Left cardiac atrium (tissue), 4 donors: ENCODE results near the gene FAIM2. TPM values are rescaled to one million over a fixed set of nuclear protein-coding genes. Genes with fewer than 3 reads are reported as not detected.
"Not testable (repeated sequence)": the region's sequence is repeated elsewhere in the genome, so short reads cannot be mapped to it uniquely, and the experiment has no call there.

Experiments used
- ATAC-seq, 2 donors: fragments of 200-7000 bp; cut with Tn5 transposase; one replicate each; pipeline ENCODE4 v1.9.1; 2020; ENCODE audit warnings: mild to moderate bottlenecking in 2 of 2, moderate library complexity in 2 of 2
- DNase-seq: peaks from one replicate; pipeline ENCODE4 v3.0.0-alpha.2; 2020
- intact Hi-C, 2 donors: fragments of 100-400 bp; cut with DNase I; formaldehyde crosslinking; loops; one replicate each; pipeline versions ENCODE4 v1.14.1 to v1.15.1; 2022 to 2023
- total RNA-seq, 2 donors: library from RNA; stranded (reverse); fragmentation: NEBNext Ultra II Directional; extraction: Animal tissue kit (Norgen Biotek cat#: 25700); gene quantifications; one replicate each; pipeline ENCODE4 v1.2.1, GENCODE V29; 2021
- donor health status: DM: no; HTN: yes; CAD: no.
- donor health status: DM: no; HTN: yes; CAD: no; lungs with severe emphysema.
- donor health status: DM: yes; HTN: yes; CAD: no.
- donor health status: Dilated cardiomyopathy.

Gene FAIM2
- total RNA-seq, 2 donors from 2014 or later: 6.4 to 25.9 TPM

DNA sequence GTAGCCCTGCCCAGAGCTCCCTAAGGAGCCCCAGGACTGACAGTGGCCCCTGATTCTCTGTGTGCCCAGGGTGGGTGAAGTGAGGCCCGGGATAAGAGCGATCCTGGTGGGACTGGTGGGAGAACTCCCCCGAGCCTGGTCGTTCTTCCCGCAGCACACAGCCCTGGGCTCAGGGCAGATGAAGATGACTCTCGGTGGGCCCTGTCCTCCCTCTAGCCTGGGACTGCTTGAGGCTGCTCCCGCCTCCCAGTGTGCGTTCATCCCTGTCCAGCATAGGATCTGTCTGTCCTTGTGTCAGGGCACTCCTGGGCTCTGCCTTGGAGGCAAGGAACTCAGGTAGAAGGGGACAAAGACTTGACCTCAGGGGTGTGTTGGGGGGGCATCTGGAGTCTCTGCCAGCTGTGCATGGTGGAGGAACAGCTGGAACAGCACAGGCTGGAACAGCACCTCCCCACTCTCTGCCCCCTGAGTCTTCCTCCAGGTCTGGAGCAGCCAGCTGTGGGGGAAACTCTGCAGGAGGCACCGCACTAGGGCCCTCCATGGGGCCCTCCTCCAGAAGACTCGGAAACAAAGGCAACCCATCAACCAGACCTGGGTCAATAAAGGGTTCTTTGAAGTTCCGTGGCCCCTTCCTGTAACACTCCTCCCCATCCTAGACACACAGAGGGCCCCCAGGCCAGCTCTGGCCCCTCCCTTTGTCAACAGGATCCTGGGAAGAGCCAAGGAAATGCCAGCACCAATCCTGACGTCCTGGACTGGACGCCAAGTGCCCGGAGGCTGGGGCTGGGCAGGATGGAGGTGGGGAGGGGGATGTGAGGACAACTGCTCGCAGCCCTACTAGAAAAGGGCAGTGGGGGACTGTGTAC lies 15.9 kb downstream of the FAIM2 start:
- intact Hi-C loops: no loop called here
- no peak for DNase-seq
- ATAC-seq: no peak

DNA sequence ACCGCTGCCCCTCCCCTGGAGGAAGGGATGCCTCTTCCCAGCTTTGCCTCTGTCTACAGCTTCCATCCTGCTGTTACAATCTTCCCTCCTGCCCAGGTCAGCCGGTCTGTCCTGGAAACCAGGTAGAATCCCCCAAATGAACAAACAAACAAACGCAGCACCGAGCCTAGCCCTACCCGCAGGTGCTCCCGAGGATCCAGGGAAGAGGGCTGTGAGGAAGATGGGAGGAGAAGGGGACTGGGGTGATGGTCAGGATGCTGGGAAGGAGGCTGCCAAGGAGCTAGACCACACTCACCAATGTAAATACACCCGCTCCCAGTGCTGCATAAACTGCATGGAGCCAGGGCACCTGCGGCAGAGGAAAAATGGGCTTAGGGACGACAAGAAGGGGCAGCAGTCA lies 16.6 kb downstream of the FAIM2 start:
- DNase-seq: peak; percentile 8
- no peak for ATAC-seq
- intact Hi-C loops: no loop called here

DNA sequence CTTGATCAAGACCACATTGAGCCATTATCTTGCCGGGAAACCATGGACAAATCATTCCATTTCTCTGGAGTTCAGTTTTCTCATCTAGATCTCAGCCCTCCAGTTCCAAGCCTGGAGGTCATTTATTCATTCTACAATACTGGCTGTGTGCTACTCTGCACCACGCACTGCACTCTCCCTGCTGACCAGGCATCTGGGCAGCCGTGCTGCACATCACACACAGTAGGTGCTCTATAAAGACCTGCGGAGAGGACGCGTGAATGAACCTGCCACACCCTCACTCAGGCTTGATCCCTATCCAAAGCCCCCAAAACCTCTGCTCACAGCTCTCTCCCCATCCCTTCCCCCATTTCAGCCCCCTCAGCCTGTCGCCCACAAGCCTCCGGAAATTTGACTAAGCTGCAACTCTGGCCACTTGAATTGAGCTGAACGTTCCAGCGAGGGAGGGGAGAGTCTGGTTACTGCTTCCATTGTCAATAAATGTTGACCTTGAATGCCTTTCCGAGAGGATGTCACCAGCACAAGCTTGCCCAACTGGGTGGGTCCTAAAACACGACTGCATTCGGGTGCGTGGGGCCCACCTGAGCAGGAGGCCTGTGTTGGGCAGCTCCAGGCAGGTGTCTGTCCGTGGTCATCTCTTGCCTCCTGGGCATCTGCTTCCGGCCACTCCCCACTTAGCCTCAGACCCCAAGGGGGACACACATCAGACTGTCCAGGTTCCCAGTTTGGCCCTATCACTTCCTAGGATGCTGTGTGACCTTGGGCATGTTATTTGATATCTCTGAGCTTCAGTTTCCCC lies 17.8 kb downstream of the FAIM2 start:
- ATAC-seq (no peak), DNase-seq (peak; percentile 4)
- intact Hi-C loops: no loop called here

DNA sequence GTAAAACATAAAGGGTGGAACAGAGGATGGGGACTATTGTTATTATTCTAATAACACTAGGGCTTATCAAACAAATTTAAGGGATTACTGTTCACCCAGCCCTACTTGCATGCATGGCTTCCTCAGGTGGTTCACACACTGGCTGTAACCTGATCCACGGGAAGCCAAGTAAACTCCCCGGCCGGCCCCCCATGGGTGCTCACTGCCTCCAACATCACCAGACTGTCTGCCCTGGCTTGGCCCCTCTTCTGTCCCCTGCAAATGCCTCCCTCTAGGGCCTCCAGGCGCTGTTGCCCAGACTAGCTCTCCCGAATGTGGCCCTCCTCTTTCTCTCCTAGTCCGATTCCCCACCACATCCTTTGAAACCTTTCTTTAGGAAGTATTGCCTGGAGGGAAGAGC lies 18.6 kb downstream of the FAIM2 start:
- intact Hi-C loops: no loop called here
- ATAC-seq (no peak), DNase-seq (no peak)

DNA sequence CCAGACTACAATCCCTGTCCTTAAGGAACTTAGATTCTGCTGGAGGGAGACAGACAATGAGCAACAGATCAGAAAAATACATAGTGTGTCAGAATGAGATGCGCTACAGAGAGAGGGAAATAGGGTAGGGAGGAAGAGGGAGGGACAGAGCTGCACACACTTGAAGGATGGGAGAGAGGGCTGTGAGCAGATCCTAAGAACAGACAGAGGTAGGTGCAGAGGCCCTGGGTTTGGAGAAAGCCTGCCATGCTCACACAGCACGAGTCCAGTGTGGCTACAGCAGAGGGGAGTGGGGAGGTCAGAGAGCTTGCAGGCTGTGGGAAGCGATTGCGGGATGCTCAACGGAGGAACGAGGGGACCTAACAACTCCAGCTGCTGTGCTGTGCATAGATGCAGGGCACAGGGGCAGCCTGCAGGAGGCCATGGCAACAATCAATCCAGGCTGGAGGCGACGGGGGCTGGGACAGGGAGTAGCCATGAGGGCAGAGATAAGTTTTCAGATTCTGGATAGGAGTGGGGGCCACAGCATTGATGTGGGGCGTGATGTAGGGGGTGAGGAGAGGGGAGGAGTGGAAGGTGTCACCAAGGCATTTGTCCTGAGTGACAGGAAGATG lies 20.7 kb downstream of the FAIM2 start:
- ATAC-seq: no peak
- intact Hi-C loops: no loop called here
- no peak for DNase-seq

- ATAC-seq (no peak), DNase-seq (no peak)
- intact Hi-C loops: no loop called here
Measured at GRCh38 chr12:49882248-49882850, 21.4 kb downstream of the FAIM2 start.

- no peak for DNase-seq
Measured at GRCh38 chr12:49881415-49882247, 22.1 kb downstream of the FAIM2 start.

GRCh38 chr12:49880756-49881414 lies 22.8 kb downstream of the FAIM2 start:
- intact Hi-C loops: no loop called here
- ATAC-seq: no peak
- DNase-seq: no peak

More at GRCh38 chr12:49881415-49882247, 22.1 kb downstream of the FAIM2 start:
- no peak for ATAC-seq
- intact Hi-C loops: no loop called here

DNA sequence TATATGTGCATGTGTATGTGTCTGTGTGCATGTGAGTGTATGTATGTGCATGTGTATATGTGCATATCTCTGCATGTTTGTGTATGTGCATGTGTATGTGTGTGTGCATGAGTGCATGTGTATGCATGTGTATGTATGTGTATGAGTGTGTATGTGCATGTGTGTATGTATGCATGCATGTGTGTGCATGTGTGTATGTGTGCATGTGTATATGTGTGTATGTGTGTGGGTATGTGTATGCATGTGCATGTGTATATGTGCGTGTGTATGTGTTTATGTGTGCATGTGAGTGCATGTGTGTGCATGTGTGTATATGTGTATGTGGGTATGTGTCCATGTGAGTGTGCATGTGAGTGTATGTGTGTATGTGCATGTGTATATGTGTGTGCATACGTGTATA lies 24.6 kb downstream of the FAIM2 start:
- DNase-seq, ATAC-seq: not testable (repeated sequence)
- intact Hi-C loops: loop anchor here in 1 of 2 donors (10.0 kb wide), 1 partner anchor 76 kb away; the partner anchor contains the start of gene AQP2

- no peak for DNase-seq
- ATAC-seq: no peak
- intact Hi-C loops: loop anchor here in 1 of 2 donors (10.0 kb wide), 1 partner anchor 77 kb away; the partner anchor contains the start of gene AQP2
Measured at GRCh38 chr12:49878021-49878420, 25.7 kb downstream of the FAIM2 start.

DNA sequence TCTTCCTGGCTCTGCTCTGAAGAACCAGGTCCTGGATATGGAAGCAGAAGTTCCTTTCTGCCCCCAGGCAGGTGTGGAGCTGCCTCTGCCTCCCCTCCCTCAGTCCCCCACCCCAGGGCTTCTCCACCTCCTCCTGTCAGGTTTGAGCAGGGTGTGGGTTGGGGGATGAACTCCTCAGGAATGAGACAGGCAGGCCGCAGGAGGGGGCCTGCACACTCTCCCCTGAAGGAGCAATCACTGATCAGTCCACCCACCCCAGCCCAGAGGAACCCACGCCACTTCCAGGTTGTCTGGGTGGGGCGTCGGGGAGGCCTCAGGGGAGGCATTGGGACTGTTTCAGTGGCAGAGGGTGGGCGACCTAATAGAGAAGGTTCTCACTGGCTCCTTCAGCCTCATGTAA lies 26.6 kb downstream of the FAIM2 start:
- DNase-seq (no peak), ATAC-seq (no peak)
- intact Hi-C loops: loop anchor here in 1 of 2 donors (10.0 kb wide), 1 partner anchor 78 kb away; the partner anchor contains the start of gene AQP2

DNA sequence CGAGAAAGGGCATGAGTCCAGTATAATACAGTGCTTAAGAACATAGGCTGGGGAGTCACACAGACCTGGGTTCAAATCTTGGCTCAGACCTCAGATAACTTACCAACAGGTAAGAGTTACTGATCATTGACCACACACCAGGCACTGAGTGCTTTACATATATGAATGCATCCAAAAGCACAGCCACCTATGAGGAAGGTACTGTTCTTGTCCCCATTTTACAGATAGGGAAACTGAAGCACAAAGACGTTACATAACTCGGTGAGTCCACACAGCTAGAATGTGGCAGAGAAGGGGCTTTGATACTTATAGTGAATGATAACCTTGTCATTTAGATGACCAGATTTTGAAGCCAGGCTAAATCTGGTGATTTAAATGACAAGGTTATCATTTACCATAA lies 27.6 kb downstream of the FAIM2 start:
- intact Hi-C loops: loop anchor here in 1 of 2 donors (10.0 kb wide), 1 partner anchor 79 kb away; the partner anchor contains the start of gene AQP2
- no peak for DNase-seq
- ATAC-seq: no peak

- ATAC-seq (no peak), DNase-seq (no peak)
- intact Hi-C loops: loop anchor here in 1 of 2 donors (10.0 kb wide), 1 partner anchor 80 kb away; the partner anchor contains the start of gene AQP2
Measured at GRCh38 chr12:49875115-49875720, 28.5 kb downstream of the FAIM2 start.

GRCh38 chr12:49874142-49874897 lies 29.4 kb downstream of the FAIM2 start:
- intact Hi-C loops: loop anchor here in 1 of 2 donors (10.0 kb wide), 1 partner anchor 80 kb away; the partner anchor contains the start of gene AQP2
- no peak for DNase-seq
- ATAC-seq: no peak

DNA sequence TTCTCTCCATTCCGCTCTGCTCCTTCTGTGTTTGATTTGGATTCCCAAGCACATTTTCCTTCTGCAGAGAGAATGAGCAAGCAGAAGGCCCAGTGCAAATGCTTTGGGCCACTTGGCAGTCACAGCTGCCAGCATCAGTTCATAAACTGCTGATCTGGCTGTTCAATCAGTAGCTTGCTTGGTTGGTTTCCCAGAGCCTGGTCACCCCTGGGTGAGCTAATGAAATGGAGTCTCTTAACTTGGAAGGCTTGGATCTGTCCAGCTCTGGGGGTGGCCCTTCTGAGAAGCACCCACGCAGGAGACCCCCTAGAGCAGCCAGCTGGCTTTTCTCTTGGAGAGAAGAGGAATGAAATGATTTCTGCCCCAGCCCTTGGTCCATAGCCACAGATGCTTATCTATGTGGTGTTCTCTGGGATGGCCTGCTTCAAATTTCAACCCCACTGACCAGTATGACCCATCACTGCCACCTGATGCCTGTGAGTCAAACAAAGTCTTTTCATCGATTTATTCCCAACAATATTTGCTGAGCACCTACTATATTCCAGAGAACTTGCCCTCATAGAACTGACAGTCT lies 30.3 kb downstream of the FAIM2 start:
- intact Hi-C loops: loop anchor here in 1 of 2 donors (10.0 kb wide), 1 partner anchor 81 kb away; the partner anchor contains the start of gene AQP2
- peak in 1 of 2 donors; percentile 8 for ATAC-seq
- peak; percentile 52 for DNase-seq

GRCh38 chr12:49872781-49873181 lies 30.9 kb downstream of the FAIM2 start:
- intact Hi-C loops: loop anchor here in 1 of 2 donors (10.0 kb wide), 1 partner anchor 82 kb away; the partner anchor contains the start of gene AQP2
- ATAC-seq (no peak), DNase-seq (no peak)
